HG02678 (cell line): Measurements from ENCODE around the gene DUSP14.

Experiments used
- ATAC-seq: cut with Tn5 transposase; IDR thresholded peaks from one replicate; pipeline ENCODE4 v1.9.1; 2021; ENCODE audit warnings: mild to moderate bottlenecking, moderate library complexity; ENCODE audit not compliant: unreplicated experiment

Gene DUSP14

GRCh38 chr17:37553401-37553966 is 63.8 kb downstream of the DUSP14 start:
- ATAC-seq, result no peak

GRCh38 chr17:37555386-37555785 is 65.7 kb downstream of the DUSP14 start:
- ATAC-seq, result no peak

GRCh38 chr17:37557482-37557881 is 67.8 kb downstream of the DUSP14 start:
- no peak for ATAC-seq

GRCh38 chr17:37558299-37558698 is 68.6 kb downstream of the DUSP14 start:
- no peak for ATAC-seq

- no peak for ATAC-seq
Measured at GRCh38 chr17:37562016-37562745, 72.5 kb downstream of the DUSP14 start.
